ENCODE results near the gene DXO. TPM values are rescaled to one million over a fixed set of nuclear protein-coding genes. Genes with fewer than 3 reads are reported as not detected.

Gene DXO
- total and polyA plus RNA-seq, 2 of the 4 experiments (the other 2 are of a cell fraction): 9.3 to 21.4 TPM

- dilution Hi-C loops (cut with HindIII; ENCODE audit: low sequenced_read_pairs, unreplicated experiment): no loop called here
- no peak for DNase-seq
- in situ Hi-C loops (cut with MboI; ENCODE audit: low sequenced_read_pairs): no loop called here
Measured at GRCh38 chr6:31956796-31957195, 15.1 kb downstream of the DXO start.

More at GRCh38 chr6:31956796-31957195, 15.1 kb downstream of the DXO start:
- Histone ChIP-seq H4K8ac (ENCODE audit: low read depth in 2 of 2, low read length in 2 of 2) (no peak overlapping the region), H3K4me1 (ENCODE audit: control insufficient read depth, insufficient read depth, low read length) (peaks cover 7% of the 10 kb centered on the region; the same call in 1 of the 2 replicates), H3K14ac (replicated peaks; ENCODE audit: low read depth, low read length) (no peak overlapping the region), H3K23ac (ENCODE audit: low read depth, low read length) (no peak overlapping the region), H3K9ac (ENCODE audit: low read depth, low read length) (no peak overlapping the region), H2BK15ac (ENCODE audit: low read depth, low read length) (no peak overlapping the region), H2BK5ac (ENCODE audit: low read depth, low read length, poor library complexity, severe bottlenecking) (no peak overlapping the region), H2AK9ac (replicated peaks; ENCODE audit: low read depth, low read length, poor library complexity) (no peak overlapping the region), H3K27ac (ENCODE audit: insufficient read depth, low read length) (no peak overlapping the region), H2AFZ (replicated peaks; ENCODE audit: low read length, poor library complexity) (no peak overlapping the region), H4K91ac (ENCODE audit: insufficient read depth, low read depth, low read length) (no peak overlapping the region), H3K9me3 (ENCODE audit: control insufficient read depth, insufficient read depth, low read length) (no peaks in the 10 kb centered on the region), H3K27me3 (ENCODE audit: control insufficient read depth, insufficient read depth, low read length) (no peaks in the 10 kb centered on the region), H4K20me1 (ENCODE audit: insufficient read depth, low read length) (0 out of 2 replicates have a peak, but pooled peaks cover 5% of the 10 kb centered on the region), H3K18ac (ENCODE audit: low read depth, low read length) (no peak overlapping the region), H3K79me1 (ENCODE audit: low read depth in 1 of 2, low read length in 2 of 2) (peaks cover 33 to 43% of the 10 kb centered on the region in 2 experiments), H2AK5ac (ENCODE audit: low read depth, low read length) (no peak overlapping the region), H3K4me2 (ENCODE audit: low read depth, low read length) (no peak overlapping the region), H3K56ac (ENCODE audit: extremely low read depth, insufficient read depth, low read length) (no peak overlapping the region), H3K4me3 (ENCODE audit: insufficient read depth, low read depth, low read length) (no peak overlapping the region), H2BK20ac (ENCODE audit: low read depth, low read length) (no peak overlapping the region), H3K9me1 (ENCODE audit: insufficient read depth, low read length) (peaks cover 12% of the 10 kb centered on the region), H4K5ac (ENCODE audit: low read depth, low read length) (no peak overlapping the region), H3K36me3 (ENCODE audit: control insufficient read depth, insufficient read depth, low read length) (peaks cover 48% of the 10 kb centered on the region), H3K4ac (ENCODE audit: low read depth, low read length) (no peak overlapping the region), H2BK120ac (ENCODE audit: low read depth, low read length) (no peak overlapping the region)
- ChIA-PET CTCF (no interaction called here), POLR2A (ENCODE audit: unreplicated experiment) (no interaction called here)
- no CpG with 5 or more reads among the region's 3 CpGs for WGBS, 2 experiments (ENCODE audit: extremely low coverage in 2 of 2, insufficient read length in 1 of 2)
- TF ChIP-seq RFX5 (IDR thresholded peaks at IDR 0.05; ENCODE audit: low read depth, low read length): no peak
- TF ChIP-seq SMC3 (IDR thresholded peaks at IDR 0.05; ENCODE audit: low read depth, low read length): no peak
- TF ChIP-seq FOS (IDR thresholded peaks at IDR 0.05; ENCODE audit: low read depth, low read length): no peak
- no peak for TF ChIP-seq CEBPB (IDR thresholded peaks at IDR 0.05; ENCODE audit: low read depth, low read length)
- TF ChIP-seq USF2 (IDR thresholded peaks at IDR 0.05; ENCODE audit: low read depth, low read length): no peak
- intact Hi-C loops (cut with micrococcal nuclease): loop anchor here (5.0 kb wide), 1 partner anchor 156 kb away; no protein-coding TSS in a partner anchor
- no peak for ATAC-seq (ENCODE audit: low read depth)
- BruUV-seq (replicated peaks): no TSS peak
